Type B pancreatic cell (in vitro differentiated cells): ENCODE measurements around the gene MCM8. TPM values are rescaled to one million over a fixed set of nuclear protein-coding genes. Genes with fewer than 3 reads are reported as not detected.

ENCODE experiments used
- DNase-seq: peaks from one replicate; pipeline ENCODE4 v3.0.0; 2021; ENCODE audit warnings: mixed read lengths; ENCODE audit not compliant: unreplicated experiment; ENCODE audit errors: extremely low spot score
- H3K27ac Mint-ChIP-seq: 2 replicates; pipeline ENCODE4 v1.8.0; 2021; ENCODE audit warnings: mild to moderate bottlenecking, mixed read lengths
- H3K27me3 Mint-ChIP-seq: 2 replicates; pipeline ENCODE4 v1.8.0; 2021; ENCODE audit warnings: mixed read lengths
- H3K36me3 Mint-ChIP-seq: 2 replicates; pipeline ENCODE4 v1.8.0; 2021; ENCODE audit warnings: mixed read lengths
- H3K4me1 Mint-ChIP-seq: one replicate; pipeline ENCODE4 v1.8.0; 2021; ENCODE audit warnings: mixed read lengths; ENCODE audit not compliant: unreplicated experiment
- H3K4me3 Mint-ChIP-seq: 2 replicates; pipeline ENCODE4 v1.8.0; 2021; ENCODE audit warnings: mild to moderate bottlenecking, mixed read lengths
- H3K9me3 Mint-ChIP-seq: 2 replicates; pipeline ENCODE4 v1.8.0; 2021; ENCODE audit warnings: mixed read lengths
- CTCF ChIP-seq: fragments of 200-600 bp; sonication (generic); conservative IDR thresholded peaks from 2 replicates; pipeline ENCODE4 v1.5.0; 2021; ENCODE audit warnings: antibody characterized with exemption, mild to moderate bottlenecking
- total RNA-seq: library from RNA; stranded (reverse); gene quantifications from 2 replicates; pipeline ENCODE4 v1.2.1, GENCODE V29; 2021; ENCODE audit warnings: low replicate concordance

The MCM8 gene
- total RNA-seq, 1 donor from 2014 or later: 19.9 TPM

- Mint-ChIP-seq H3K9me3 (no peaks in the 10 kb centered on the region), H3K4me1 (peaks cover 4% of the 10 kb centered on the region), H3K36me3 (no peaks in the 10 kb centered on the region), H3K4me3 (no peak overlapping the region), H3K27ac (no peak overlapping the region), H3K27me3 (no peaks in the 10 kb centered on the region)
- DNase-seq: no peak
- TF ChIP-seq CTCF: no peak
These were observed 50.4 kb downstream of the MCM8 start for GRCh38 chr20:6000871-6001270.

DNA sequence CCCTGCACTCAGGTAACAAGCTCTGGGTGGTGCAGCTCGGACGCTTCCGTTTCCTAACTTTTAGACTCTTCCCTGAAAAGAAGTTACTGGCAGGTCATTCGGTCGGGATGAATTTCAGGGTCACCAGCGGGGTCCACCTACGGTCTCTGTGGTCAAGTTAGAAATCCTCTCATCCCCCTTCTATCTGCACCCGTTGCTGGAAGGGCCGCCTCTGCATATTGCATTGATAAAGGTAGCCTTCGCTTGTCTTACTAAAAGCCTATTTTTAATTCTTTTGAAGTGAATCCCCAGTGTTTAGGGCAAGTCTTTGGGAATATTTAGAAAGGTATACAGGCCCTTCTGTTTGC is 56.1 kb downstream of the MCM8 start:
- no peaks in the 10 kb centered on the region for H3K9me3 Mint-ChIP-seq

GRCh38 chr20:6007094-6007528 is 56.7 kb downstream of the MCM8 start:
- no peak for TF ChIP-seq CTCF
- peaks cover 8% of the 10 kb centered on the region for H3K36me3 Mint-ChIP-seq
- no peaks in the 10 kb centered on the region for H3K9me3 Mint-ChIP-seq
- H3K4me1 Mint-ChIP-seq: peaks cover 9% of the 10 kb centered on the region
- peak overlapping the region; percentile 25 for H3K27ac Mint-ChIP-seq
- peak overlapping the region; percentile 86 for H3K4me3 Mint-ChIP-seq
- no peak for DNase-seq
- H3K27me3 Mint-ChIP-seq: no peaks in the 10 kb centered on the region

More for the DNA sequence above, 56.1 kb downstream of the MCM8 start:
- H3K4me3 Mint-ChIP-seq: peak overlapping the region; percentile 86
- H3K27me3 Mint-ChIP-seq: no peaks in the 10 kb centered on the region
- no peak for TF ChIP-seq CTCF
- H3K36me3 Mint-ChIP-seq: peaks cover 4% of the 10 kb centered on the region
- H3K27ac Mint-ChIP-seq: peak overlapping the region; percentile 25
- no peak for DNase-seq
- H3K4me1 Mint-ChIP-seq: peaks cover 9% of the 10 kb centered on the region

DNA sequence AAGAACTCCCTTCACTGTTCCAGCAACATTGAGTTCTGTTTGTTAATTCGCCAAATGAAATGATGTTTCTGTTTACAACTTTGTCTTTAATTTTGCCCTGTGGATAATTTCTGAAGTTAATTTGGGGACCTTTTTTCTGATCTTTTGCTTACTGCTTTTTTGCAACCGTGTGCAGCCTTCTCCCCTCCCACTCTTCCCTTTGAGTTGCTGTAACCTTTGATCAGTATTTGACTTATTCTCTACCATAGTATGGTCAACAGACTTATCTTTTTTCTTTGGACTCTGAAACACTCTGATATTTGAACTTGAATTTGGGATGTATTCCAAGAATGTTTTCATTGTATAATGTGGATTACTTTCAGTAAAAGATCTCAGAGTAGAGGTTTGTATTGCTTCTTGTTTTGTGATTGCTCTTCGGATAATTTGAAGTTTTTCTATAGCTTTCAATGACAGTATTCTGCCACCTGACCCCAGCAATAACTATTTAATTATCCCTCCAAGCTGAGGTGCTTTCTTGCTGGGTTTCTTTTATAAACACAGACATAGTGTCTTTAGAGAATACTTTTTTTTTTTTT is 57.2 kb downstream of the MCM8 start:
- peak overlapping the region; percentile 25 for H3K27ac Mint-ChIP-seq
- H3K4me3 Mint-ChIP-seq: peak overlapping the region; percentile 86

DNA sequence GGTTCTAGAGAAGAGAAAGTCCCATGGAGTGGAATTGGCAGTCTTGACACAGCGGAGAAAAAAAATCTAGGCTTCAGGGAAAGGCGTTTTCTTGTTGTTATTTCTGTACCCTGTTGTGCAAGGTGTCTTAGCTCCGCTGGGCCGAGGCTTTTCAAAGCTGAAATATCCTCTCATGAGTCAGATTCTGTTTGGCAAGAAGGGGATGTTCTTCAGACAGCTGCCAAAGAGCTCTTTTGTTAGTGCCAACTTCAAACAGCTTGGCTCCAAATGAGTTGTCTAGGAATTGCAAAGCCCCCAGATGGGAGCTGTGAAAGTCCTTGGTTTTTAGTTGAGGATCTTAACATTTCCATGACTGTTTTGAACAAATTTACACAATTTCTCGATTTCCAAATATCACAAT is 57.8 kb downstream of the MCM8 start:
- peak overlapping the region; percentile 3 for H3K27ac Mint-ChIP-seq
- H3K36me3 Mint-ChIP-seq: peaks cover 16% of the 10 kb centered on the region
- H3K9me3 Mint-ChIP-seq: no peaks in the 10 kb centered on the region
- H3K4me1 Mint-ChIP-seq: peaks cover 8% of the 10 kb centered on the region
- no peak for TF ChIP-seq CTCF
- H3K27me3 Mint-ChIP-seq: no peaks in the 10 kb centered on the region
- no peak for DNase-seq
- peak overlapping the region; percentile 86 for H3K4me3 Mint-ChIP-seq

More for the DNA sequence above, 57.2 kb downstream of the MCM8 start:
- H3K36me3 Mint-ChIP-seq: peaks cover 13% of the 10 kb centered on the region
- peaks cover 9% of the 10 kb centered on the region for H3K4me1 Mint-ChIP-seq
- TF ChIP-seq CTCF: no peak
- no peaks in the 10 kb centered on the region for H3K9me3 Mint-ChIP-seq
- H3K27me3 Mint-ChIP-seq: no peaks in the 10 kb centered on the region
- DNase-seq: no peak

- no peaks in the 10 kb centered on the region for H3K9me3 Mint-ChIP-seq
- H3K27ac Mint-ChIP-seq: no peak overlapping the region
- no peak overlapping the region for H3K4me3 Mint-ChIP-seq
- H3K27me3 Mint-ChIP-seq: no peaks in the 10 kb centered on the region
- no peak for TF ChIP-seq CTCF
- DNase-seq: no peak
- H3K36me3 Mint-ChIP-seq: peaks cover 28% of the 10 kb centered on the region
- peaks cover 5% of the 10 kb centered on the region for H3K4me1 Mint-ChIP-seq
These were observed 61.7 kb downstream of the MCM8 start for GRCh38 chr20:6012179-6012578.
